NT2/D1 (cell line): ENCODE measurements around the gene RSPH10B2.
"Not testable (repeated sequence)": the region's sequence is repeated elsewhere in the genome, so short reads cannot be mapped to it uniquely, and the experiment has no call there.

Experiments
- YY1 ChIP-seq: IDR thresholded peaks from 2 replicates; pipeline ENCODE4 v1.6.1; 2011; ENCODE audit not compliant: insufficient read length, insufficient read depth
- ZNF274 ChIP-seq: IDR thresholded peaks from 2 replicates; pipeline ENCODE4 v1.6.1; 2011; ENCODE audit warnings: mild to moderate bottlenecking, low read depth, low read length

DNA sequence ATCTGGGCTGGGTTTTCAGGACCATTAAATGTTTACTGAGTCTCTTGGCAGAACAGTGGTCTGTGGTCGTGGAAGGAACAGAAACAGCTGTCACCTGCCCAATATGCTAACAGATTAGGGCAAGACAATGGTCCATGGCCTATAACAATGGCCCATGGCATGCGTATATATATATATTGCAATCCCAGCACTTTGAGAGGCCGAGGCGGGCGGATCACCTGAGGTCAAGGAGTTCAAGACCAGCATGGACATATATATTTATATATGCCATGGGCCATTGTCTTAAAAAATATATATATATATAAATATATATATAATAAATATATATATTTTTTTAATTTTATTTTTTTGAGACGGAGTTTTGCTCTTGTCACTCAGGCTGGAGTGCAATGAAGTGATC is 27.7 kb downstream of the RSPH10B2 start:
- not testable (repeated sequence) for TF ChIP-seq YY1, ZNF274
